ENCODE measurements around the gene PARVB. TPM values are rescaled to one million over a fixed set of nuclear protein-coding genes. Genes with fewer than 3 reads are reported as not detected.

The PARVB gene
- polyA plus RNA-seq, 1 experiment, result 49.5 TPM

GRCh38 chr22:44088976-44089570 is 65.0 kb downstream of the PARVB start:
- no peak overlapping the region for H3K27ac ChIP-seq (ENCODE audit: low read depth, low read length)
- H3K4me3 ChIP-seq (ENCODE audit: low read depth, low read length), result no peak overlapping the region
- DNase-seq (ENCODE audit: low read depth, low spot score), result no peak
- ChIA-PET POLR2A (interaction anchor here (0.6 kb wide), 1 partner anchor 65 kb away, joined by 6 read pairs; the partner anchor contains the start of gene PARVB), CTCF (interaction anchor here (1.6 to 9.8 kb wide), 2 partner anchors 95 to 536 kb away, joined by 4 to 110 read pairs; no protein-coding TSS in a partner anchor)
- TF ChIP-seq CTCF (IDR thresholded peaks at IDR 0.05; ENCODE audit: low read depth, low read length), result no peak
- no peaks in the 10 kb centered on the region for H3K27me3 ChIP-seq (ENCODE audit: control insufficient read depth, insufficient read depth, low read length)
- peaks cover 8% of the 10 kb centered on the region for H3K9me3 ChIP-seq (ENCODE audit: control insufficient read depth, insufficient read depth, low read length)

- no peaks in the 10 kb centered on the region for H3K27me3 ChIP-seq (ENCODE audit: control insufficient read depth, insufficient read depth, low read length)
- TF ChIP-seq CTCF (IDR thresholded peaks at IDR 0.05; ENCODE audit: low read depth, low read length), result no peak
- no peak overlapping the region for H3K27ac ChIP-seq (ENCODE audit: low read depth, low read length)
- no peak for DNase-seq (ENCODE audit: low read depth, low spot score)
- no peaks in the 10 kb centered on the region for H3K9me3 ChIP-seq (ENCODE audit: control insufficient read depth, insufficient read depth, low read length)
- POLR2A ChIA-PET, result no interaction called here
- CTCF ChIA-PET, result interaction anchor here (9.8 kb wide), 1 partner anchor 96 kb away, joined by 110 read pairs; no protein-coding TSS in a partner anchor
- H3K4me3 ChIP-seq (ENCODE audit: low read depth, low read length), result no peak overlapping the region
Measured at GRCh38 chr22:44089717-44090570, 65.8 kb downstream of the PARVB start.

GRCh38 chr22:44090571-44090905 is 66.4 kb downstream of the PARVB start:
- H3K9me3 ChIP-seq (ENCODE audit: control insufficient read depth, insufficient read depth, low read length), result no peaks in the 10 kb centered on the region
- ChIA-PET POLR2A (no interaction called here), CTCF (interaction anchor here (9.8 kb wide), 1 partner anchor 97 kb away, joined by 110 read pairs; no protein-coding TSS in a partner anchor)
- TF ChIP-seq CTCF (IDR thresholded peaks at IDR 0.05; ENCODE audit: low read depth, low read length), result no peak
- H3K27ac ChIP-seq (ENCODE audit: low read depth, low read length), result no peak overlapping the region
- no peak for DNase-seq (ENCODE audit: low read depth, low spot score)
- no peak overlapping the region for H3K4me3 ChIP-seq (ENCODE audit: low read depth, low read length)
- no peaks in the 10 kb centered on the region for H3K27me3 ChIP-seq (ENCODE audit: control insufficient read depth, insufficient read depth, low read length)

GRCh38 chr22:44091021-44091721 is 67.1 kb downstream of the PARVB start:
- peak; percentile 51 for TF ChIP-seq CTCF (IDR thresholded peaks at IDR 0.05; ENCODE audit: low read depth, low read length)
- no peak for DNase-seq (ENCODE audit: low read depth, low spot score)
- Histone ChIP-seq H3K27me3 (ENCODE audit: control insufficient read depth, insufficient read depth, low read length) (no peaks in the 10 kb centered on the region), H3K4me3 (ENCODE audit: low read depth, low read length) (no peak overlapping the region), H3K9me3 (ENCODE audit: control insufficient read depth, insufficient read depth, low read length) (no peaks in the 10 kb centered on the region), H3K27ac (ENCODE audit: low read depth, low read length) (no peak overlapping the region)
- POLR2A ChIA-PET, result no interaction called here
- CTCF ChIA-PET, result no interaction called here

Measured in AG04450 (cell line).